HUDEP-2 (cell line): ENCODE results near the gene ASPDH.
"Not testable (repeated sequence)": the region's sequence is repeated elsewhere in the genome, so short reads cannot be mapped to it uniquely, and the experiment has no call there.

Experiments
- DNase-seq, 76 experiments: peaks; one replicate each; lab custom pipeline; 2025; ENCODE audit not compliant: unreplicated experiment in 76 of 76; lab: John Stamatoyannopoulos, UW

ASPDH gene

GRCh38 chr19:50480281-50481111, 33.2 kb downstream of the ASPDH start:
- no peak for DNase-seq

GRCh38 chr19:50479761-50480251, 33.9 kb downstream of the ASPDH start:
- DNase-seq: no peak

- peak in 52 of 76 experiments; percentile 17 to 86 (median 50) for DNase-seq
These were observed 34.6 kb downstream of the ASPDH start for GRCh38 chr19:50478901-50479715.

GRCh38 chr19:50477751-50478515, 35.8 kb downstream of the ASPDH start:
- no peak for DNase-seq

- peak in 3 of 76 experiments; percentile 29 to 41 (median 41) for DNase-seq
These were observed 36.8 kb downstream of the ASPDH start for GRCh38 chr19:50476907-50477238.

GRCh38 chr19:50476224-50476906, 37.3 kb downstream of the ASPDH start, which contains the start of the genes EMC10 and GARIN5A:
TSS of gene EMC10 (plus strand) at chr19:50476507. CDS start at chr19:50476545, 38 bp downstream.
TSS of gene GARIN5A (minus strand) at chr19:50476848. CDS start at chr19:50476388, 460 bp downstream.
- peak in 74 of 76 experiments; percentile 57 to 94 (median 86) for DNase-seq

- DNase-seq: no peak
These were observed 37.9 kb downstream of the ASPDH start for GRCh38 chr19:50475736-50476223.

- DNase-seq: no peak
These were observed 38.6 kb downstream of the ASPDH start for GRCh38 chr19:50475101-50475568.

GRCh38 chr19:50473336-50473735, 40.4 kb downstream of the ASPDH start:
- not testable (repeated sequence) for DNase-seq

GRCh38 chr19:50468818-50469217, 44.9 kb downstream of the ASPDH start:
- peak in 26 of 76 experiments; percentile 9 to 43 (median 22) for DNase-seq

- DNase-seq: no peak
These were observed 46.1 kb downstream of the ASPDH start for GRCh38 chr19:50467566-50467965.

- DNase-seq: peak in 4 of 76 experiments; percentile 43 to 81 (median 71)
These were observed 47.0 kb downstream of the ASPDH start for GRCh38 chr19:50466706-50467039.

GRCh38 chr19:50465986-50466705, 47.6 kb downstream of the ASPDH start:
- DNase-seq: peak in 73 of 76 experiments; percentile 63 to 94 (median 87)

- no peak for DNase-seq
These were observed 48.7 kb downstream of the ASPDH start for GRCh38 chr19:50465000-50465399.

- no peak for DNase-seq
These were observed 49.4 kb downstream of the ASPDH start for GRCh38 chr19:50464348-50464747.

- DNase-seq: no peak
These were observed 50.7 kb downstream of the ASPDH start for GRCh38 chr19:50462970-50463369.
